Ammon's horn (tissue), 1 donor: ENCODE results near the gene RBMS1.

Experiments
- DNase-seq: peaks from one replicate; pipeline ENCODE4 v3.0.0-alpha.2; 2016; ENCODE audit warnings: low spot score

The RBMS1 gene

DNA sequence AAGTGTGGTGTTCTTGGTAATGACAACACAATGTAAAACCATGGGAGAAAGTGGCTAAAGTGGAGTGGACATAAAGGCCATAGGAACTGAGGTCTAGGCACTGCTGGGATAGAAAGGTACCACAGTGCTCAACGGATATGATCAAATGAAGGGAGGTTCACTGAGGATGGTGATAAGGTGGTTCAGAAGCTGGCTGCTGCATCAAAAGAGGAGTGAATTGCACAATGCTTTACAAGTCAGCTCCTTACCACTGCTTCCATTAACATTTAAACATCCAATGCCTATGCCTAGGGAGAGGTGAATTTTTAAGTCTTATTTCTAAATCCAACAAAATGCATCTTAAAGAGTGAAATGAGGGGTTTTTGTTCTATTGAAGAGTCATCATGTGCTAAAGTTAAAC is 193.4 kb downstream of the RBMS1 start:
- DNase-seq, result no peak

DNA sequence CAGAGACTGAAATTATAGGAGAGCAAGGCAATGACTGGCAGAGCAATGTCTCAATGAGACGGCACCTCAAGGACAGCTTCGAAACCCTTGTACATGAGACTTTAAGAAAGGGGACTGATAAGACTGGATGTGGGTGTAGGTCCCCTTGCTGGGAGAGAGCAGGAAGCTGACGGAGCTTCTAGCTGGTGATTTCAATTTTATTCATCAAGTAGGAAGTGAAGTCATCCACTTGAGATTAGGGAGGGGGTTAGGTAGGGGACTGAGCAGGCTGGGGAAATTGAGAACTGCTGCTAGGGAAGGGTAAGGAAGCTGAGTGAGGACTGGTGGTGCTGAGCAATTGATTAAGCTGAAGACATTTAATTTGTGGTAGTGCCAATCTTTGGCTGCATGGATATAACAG is 194.1 kb downstream of the RBMS1 start:
- DNase-seq, result no peak

DNA sequence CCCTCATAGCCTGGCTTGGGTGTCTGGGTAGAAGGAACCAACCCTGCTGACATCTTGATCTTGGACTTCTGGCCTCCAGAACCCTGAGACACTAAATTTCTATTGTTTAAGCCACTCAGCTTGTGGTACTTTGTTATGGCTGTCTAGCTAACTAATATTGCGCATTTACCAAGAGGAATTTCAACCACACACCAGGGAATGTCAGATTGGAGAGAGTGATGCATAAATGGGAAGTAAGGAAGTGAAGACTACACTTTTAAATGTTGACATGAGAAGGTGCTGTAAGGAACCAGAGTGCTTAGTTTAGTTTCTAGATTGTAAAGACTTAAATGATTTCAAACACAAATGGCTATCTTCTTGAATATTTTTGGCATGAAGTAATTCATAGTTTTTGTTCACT is 194.6 kb downstream of the RBMS1 start:
- no peak for DNase-seq

DNA sequence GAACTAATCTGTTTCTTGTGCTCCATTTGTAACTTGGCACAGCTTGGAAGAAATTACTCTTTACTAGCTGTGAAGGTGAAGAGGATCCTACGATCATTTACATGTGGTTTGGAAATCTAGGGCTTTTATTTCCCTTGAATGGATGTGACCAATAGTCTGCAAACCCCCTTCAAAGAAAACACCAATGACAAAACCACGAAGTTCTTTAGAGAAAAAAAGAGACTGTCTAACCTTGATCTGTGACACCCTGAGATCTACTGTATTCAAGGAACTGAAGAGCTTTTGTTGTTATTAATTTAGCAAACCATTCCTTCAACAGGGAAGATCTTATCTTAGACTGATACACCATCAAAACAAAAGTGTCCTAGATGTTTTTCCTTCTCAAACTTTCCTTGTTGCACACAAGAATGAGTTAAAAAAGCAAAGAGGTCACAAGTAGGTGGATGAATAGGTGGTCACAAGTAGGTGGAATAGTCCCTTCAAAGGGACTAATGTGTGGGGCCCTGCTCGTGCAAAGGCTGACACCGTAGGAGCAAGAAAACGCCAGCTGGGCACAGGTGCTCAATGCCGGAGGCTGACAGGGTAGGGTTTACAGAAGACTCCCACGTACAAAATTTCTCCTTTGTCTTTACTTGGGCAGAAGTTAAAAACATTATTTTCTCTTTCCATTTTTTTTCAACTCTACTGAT is 197.9 kb downstream of the RBMS1 start:
- DNase-seq, result no peak

DNA sequence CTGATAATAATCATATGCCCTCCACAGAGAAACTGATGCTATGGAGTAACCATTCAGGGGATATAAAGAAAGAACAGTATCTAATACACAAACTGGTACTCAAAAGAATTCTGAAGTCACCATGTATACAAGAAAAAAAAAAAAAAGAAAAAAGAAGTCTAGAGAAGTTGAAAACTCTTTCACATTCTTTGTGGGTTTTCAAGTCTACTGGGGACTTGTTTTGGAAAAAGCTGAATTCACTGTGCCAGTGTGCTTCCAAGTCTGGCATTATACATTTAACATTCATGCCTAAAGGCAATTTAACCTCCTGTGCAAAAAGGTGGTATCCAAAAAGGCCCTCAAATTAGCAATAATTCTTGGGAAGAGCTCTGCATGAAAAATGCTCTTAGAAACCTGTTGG is 198.7 kb downstream of the RBMS1 start:
- no peak for DNase-seq

DNA sequence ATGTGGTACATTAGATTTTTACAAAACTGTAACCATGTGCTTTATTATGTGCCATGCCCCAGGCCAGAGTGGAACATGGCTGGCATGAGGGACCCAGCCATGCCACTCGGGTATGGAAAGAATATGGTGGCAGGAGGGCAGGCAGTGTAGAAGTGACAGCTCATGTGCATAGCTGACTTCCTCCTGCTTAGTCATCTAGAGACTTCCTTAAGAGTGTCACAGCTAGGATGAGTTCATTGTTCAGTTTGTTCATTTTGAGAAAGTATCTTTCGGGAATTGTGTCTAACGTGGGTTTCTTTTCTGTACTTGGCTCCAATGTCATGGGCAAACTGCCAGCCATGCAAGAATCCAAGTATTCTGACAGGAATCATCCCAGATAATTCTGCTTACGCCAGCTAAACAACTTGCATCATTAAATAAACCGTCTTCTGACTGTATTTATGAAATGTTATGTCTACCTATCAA is 199.2 kb downstream of the RBMS1 start:
- no peak for DNase-seq

DNA sequence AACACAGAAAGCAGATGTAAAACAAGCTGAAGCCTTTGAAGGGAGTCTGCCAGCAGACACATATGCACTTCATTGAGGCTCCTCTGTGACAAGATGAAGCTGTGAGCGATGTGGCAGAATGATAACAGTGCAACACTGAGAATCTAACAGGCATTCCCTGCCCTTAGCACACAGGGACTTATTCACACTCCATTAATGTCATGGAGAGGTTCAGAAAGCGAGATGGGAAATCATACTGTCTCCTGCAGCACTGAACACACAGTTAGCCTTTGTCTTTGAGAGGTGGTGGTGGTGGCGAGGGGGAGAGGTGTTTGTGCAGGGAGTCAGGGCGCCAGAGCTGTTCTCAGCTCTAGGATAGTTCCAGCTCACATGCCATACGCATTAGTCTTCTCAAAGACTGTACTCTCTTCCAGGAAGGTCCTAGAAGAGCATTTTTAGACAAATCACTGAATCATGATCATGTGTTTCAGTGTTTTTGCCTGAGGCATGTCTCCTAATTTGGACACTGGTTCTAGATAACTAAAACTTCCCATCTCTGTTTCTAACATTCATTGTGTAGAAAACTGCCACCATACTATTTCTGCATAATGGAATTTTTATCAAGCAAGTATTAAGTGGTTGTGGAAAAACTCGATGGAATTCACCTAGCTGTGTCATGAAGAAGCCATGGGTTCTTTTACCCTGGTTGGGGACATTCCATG is 200.1 kb downstream of the RBMS1 start:
- no peak for DNase-seq

DNA sequence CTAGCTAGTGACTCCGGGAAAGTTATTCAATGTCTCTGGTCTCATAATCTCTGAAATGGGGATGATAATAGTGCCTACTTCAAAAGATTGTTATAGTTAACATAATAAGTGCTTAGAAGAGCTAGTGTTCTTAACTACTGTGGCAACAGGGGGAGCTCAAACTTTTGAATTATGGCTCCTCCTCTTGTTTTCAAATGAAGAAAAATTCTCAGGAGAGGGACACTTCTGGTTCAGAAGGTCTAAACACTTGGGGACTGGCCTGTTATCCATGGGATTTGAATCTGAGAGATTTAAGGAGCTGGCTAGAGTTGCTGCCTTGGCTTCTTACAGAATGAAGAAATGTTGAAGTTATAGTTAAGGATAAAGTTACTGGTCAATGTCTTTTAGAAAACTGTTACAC is 201.4 kb downstream of the RBMS1 start:
- no peak for DNase-seq

DNA sequence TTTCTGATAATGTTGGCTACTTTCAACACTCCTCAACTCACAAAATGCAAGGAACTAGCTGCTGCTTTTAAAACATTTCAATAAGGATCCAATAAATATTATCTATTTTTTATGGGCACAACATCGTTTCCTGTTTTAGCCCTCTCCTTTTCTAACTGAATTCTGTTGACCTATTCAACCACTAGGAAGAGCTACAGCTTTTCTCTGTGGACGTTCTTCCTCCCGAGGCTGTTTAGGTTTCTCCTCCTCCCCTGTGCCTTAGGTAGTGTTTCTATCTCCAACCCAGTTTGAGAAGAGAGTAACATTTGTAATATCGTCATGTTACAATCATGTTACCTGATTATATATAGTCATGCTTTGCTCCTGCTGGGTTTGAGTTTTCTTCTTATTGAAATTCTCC is 202.2 kb downstream of the RBMS1 start:
- no peak for DNase-seq

DNA sequence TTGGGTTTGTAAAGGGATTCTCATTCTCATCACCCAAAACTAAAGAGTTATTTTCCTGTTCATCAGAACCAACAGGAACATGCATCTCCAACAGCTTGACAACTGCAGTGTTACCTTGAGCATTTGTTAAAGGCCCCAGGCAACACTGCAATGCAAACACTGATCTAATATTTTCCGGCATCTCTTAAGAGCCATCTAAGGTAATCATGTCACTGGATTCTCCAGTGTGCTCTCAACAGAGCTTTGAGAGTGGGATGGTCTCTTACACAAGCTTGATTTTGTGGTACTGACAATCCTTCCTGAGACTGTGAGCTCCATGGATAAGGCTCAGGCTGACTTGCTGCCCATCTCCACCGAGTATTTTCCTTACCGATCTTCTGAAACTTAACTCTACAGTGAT is 203.0 kb downstream of the RBMS1 start:
- DNase-seq, result no peak

DNA sequence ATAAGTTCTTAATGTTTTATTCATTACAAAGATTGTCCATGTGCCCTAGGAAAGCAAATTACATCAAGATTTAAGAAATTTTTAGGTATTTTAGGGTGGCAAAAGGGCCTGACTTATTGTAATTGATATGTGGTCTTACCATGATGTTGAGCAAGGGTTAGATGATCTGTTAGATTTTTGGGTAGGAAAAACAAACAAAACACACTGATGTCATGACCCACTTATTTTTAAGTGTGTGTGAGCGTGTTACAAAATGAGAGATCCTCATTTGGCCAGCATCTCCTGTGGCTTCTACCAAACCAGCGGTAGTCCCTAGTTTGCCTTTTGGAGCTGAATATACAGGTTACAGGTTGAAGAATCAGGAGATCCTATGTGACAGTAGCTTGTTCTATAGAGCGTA is 203.8 kb downstream of the RBMS1 start:
- DNase-seq, result no peak

DNA sequence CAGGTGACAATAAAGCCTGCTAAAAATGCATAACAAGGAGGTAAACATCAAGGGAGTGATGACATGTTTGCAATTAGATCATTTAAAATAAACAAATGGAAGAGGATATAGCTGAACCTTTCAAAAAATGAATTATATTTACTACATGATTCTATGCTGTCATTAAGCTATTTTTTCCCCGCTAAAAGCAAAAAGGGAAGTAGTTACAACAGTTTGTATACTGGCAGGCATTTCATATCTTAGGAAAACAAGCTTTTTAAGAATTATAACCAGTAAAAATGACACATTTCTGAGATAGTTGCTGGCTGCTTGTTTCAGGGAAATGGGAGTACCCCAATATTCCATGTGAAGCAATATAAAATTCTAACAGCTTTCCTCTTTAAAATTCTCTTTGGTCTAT is 204.5 kb downstream of the RBMS1 start:
- no peak for DNase-seq

DNA sequence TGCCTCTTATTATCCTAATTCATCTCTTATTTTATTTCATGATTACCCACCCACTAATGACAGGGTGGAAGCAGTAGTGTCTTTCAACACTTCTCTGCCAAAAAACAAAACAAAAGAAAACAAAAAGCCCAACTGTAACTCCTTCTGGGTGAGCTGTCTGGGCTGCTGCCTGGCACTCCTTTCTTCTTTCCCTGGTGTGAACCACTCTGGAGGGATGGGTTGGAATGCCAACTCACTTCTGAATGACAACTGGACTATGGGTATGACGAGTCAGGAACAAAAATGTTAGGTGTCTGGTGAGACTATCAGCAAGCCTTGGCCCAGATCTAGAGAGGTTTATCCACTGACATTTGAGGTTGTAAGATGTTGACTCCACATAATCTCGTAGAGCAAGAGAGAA is 205.3 kb downstream of the RBMS1 start:
- no peak for DNase-seq

DNA sequence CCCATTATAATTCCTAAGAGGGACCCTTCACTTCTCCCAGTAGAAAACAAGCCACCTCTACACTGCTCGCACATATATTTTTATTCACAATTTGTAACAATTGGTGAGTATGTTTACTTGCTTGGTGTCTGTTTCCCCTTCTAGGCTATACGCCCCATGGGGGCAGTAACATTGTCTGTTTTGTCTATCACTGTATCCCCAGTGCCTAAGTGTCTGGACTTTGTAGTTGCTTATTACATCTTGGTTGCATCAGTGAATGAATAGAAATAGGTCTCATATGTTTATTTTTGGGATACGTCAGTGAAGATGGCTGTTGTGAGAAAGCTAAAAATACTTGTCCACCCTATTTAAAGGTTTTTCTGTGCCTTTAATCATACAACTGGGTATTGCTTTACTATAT is 206.1 kb downstream of the RBMS1 start:
- DNase-seq, result no peak

DNA sequence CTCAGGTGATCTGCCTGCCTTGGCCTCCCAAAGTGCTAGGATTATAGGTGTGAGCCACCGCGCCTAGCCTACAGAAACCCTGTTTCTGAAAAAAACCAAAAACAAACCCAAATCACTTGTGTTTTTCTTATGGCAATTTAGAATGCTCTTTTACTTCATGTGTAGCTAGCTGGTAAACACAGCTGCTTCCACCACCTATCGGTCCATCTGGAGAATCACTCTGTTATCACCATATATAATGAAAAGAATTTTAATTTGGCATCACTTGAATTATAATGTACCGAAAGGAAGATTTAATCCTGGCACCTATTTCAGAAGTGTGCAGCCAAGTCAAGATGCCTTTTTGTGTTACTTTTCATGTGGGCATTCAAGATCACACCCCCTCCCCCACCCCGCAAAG is 207.1 kb downstream of the RBMS1 start:
- no peak for DNase-seq

DNA sequence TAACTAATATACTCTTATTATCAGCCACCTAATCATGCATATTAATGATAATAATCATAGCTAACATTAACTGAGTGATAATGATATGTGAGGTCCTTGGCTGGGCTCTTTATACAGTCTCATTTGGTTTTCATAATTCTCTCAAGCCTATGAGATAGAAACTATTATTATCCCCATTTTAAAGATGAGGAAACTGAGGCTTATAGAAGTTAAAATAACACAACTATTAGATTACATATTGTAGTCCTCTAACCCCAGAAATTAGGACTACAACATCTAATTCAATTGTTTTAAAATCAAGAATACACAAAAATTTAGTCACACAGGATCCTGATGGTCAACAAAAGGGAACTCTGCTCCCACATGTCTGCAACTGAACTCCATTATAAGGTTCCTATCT is 209.9 kb downstream of the RBMS1 start:
- no peak for DNase-seq

DNA sequence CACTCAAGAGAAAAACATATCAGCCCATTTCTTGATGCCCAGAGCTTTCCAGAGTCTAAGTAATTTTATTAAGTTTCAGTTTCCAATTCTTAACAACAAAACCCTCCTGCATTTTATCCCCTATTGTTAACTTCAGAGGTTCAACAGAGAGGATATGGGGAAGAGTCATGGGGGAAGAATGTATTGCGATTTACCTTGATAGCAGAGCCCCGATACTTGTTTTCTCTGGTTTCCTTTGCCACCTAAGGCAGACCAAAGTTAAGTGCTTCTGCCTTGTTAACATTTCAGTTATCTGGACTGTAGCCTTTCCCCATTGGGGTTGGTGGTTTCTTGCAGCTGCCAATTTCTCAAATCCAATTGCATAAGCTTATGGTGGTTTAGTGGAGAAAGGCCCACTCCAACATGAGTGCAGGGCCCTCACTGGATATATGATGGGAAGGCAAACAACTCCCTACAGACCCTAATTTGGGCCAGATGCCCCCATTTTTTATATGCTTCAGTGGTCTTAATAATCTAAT is 211.5 kb downstream of the RBMS1 start:
- no peak for DNase-seq

DNA sequence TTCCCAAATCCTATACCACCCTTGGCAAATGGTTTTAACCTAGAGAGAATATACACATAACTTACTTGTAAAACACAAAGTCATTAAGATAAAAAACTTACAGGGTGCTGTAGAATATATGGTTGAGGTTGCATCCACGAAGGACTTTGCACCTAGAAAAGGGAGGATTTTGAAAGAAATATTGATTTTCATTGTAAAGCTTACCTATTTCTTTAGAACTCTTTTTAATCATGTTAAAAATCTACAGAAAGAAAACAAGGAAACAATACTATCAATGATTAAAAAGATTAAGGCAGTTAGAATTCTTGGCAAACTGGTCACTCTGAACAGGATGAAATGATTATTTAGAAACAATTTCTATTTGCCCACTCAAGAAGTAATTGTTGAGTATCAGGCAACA is 212.4 kb downstream of the RBMS1 start:
- DNase-seq, result no peak

DNA sequence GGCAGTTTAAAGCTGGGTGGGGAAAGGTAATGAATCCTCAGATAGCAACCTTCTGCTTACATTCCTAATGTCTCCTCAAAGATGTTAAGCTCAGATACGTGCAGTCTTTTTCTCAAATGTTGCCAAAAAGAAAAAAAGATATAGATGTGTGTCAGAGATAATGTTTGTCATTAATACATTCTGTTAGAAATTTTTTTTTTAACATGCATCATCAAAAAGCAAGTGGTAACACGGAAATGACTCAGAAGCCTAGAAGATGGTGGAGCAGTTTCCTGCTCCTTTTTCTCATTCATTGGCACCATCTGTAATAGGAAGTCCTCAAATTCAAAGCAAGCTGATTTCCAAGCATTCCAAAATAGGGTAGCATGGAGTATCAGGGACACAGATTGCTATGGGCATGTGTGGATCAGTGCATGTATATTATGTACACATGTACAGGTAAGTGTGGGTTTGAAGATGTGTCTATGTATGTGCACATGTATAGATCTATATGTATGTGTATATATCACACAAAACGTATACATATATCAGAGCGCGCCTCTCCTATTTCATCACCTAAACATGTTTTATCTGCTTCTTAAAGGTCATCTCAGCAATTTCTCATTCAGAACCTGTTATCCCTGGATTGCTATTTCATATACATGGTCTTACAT is 213.7 kb downstream of the RBMS1 start:
- no peak for DNase-seq

DNA sequence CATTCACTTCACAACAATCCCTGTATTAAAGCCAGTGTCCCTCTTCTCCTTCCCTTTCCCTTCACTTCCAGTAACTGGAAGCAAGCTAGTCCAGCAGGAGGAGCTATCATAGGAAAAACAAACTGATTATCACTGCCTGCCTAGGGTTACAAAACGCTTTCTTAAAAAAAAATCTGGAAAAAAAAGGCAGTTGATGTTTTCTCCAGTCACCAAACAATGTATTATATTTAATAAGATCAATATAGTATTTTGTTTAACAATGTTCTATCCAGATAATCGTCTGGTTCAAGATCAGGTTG is 214.8 kb downstream of the RBMS1 start:
- no peak for DNase-seq

DNA sequence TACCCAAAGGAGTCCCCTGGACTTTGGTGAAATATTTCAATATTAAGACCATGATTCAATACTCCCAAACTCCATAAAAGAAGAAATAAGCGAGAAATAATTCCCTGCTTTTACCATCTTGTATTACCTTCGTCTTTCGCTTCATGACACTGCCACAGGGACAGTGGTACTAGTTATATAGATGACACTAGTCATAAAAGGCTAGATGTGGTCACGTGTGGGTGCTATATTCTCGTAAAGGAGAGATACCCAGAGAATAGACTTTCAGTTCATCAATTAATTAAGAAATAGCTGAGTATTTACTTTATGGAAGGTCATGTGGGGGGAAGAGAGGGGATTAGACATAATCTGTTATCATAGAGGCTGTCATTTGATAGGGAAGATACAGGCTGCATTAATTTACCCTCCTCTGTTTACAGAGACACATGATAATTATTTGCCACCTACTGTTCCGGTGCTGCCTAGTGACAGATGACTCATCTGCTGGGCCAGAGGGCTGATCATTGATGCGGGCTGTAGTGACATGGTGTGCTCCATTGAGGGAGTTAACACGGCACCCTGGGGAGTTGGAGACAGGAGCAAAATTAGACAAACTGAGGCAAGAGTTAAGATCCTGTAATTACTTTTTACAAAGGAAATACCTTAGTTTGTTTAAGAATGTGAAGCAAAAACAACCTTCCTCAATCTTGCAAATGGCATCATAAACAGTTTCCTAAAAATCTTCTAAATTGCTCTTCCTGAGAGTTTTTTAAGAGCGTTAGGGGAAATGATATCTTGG is 215.3 kb downstream of the RBMS1 start:
- no peak for DNase-seq

DNA sequence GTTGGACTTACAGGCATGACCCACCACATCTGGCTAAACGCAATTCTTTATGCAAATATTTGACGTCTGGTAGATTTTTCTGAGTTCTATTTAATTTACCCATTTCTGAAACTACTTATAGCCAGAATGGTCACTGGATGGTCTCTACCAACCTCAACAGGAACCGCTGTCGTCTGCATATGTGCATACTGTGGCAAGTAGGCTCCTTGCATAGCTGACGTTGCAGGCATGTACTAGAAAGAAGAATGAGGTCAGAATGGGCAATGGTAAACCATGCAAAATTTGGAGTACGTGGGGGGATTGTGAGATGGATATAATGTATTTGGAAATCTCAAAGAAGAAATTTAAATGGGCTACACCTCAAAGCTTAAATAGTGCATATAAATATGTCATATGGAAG is 216.5 kb downstream of the RBMS1 start:
- DNase-seq, result no peak

DNA sequence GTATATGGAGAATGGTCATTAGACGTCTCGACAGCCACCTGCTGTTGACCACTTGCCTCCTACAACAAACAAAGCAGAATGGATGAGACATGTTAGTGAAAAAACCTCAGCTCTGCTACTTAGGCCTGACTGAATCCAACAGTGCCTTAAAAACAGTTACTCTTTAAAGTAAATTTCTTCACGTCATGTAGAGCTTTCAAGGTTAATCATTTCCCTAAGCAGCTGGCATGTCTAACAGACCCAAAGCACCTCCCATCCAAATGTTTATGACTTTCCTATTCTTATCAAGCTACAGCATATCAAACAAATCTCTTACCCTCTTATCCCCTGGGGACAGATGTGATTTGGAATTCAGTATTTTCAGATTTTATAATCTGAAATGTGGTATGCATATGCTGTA is 218.0 kb downstream of the RBMS1 start:
- no peak for DNase-seq
